Measurements from ENCODE around the gene MRM1.
"Not testable (repeated sequence)": the region's sequence is repeated elsewhere in the genome, so short reads cannot be mapped to it uniquely, and the experiment has no call there.

MRM1 gene

GRCh38 chr17:36600936-36601302, 464 bp upstream of the MRM1 start:
- peak in 1 of 3 donors; percentile 20 for DNase-seq (ENCODE audit: low read depth in 3 of 3)

- DNase-seq (ENCODE audit: low read depth in 3 of 3): peak in 1 of 3 donors; percentile 13
Measured at GRCh38 chr17:36602030-36602748, 806 bp downstream of the MRM1 start.

GRCh38 chr17:36602924-36603384, 1.6 kb downstream of the MRM1 start:
- peak; percentile 40 to 67 (median 51) for DNase-seq (ENCODE audit: low read depth in 3 of 3)

- DNase-seq (ENCODE audit: low read depth in 3 of 3): not testable (repeated sequence)
Measured at GRCh38 chr17:36605028-36605427, 3.6 kb downstream of the MRM1 start.

- DNase-seq (ENCODE audit: low read depth in 3 of 3): no peak
Measured at GRCh38 chr17:36608280-36608679, 6.9 kb downstream of the MRM1 start.

GRCh38 chr17:36608794-36609497, 7.6 kb downstream of the MRM1 start:
- no peak for DNase-seq (ENCODE audit: low read depth in 3 of 3)

- DNase-seq (ENCODE audit: low read depth in 3 of 3): no peak
Measured at GRCh38 chr17:36609498-36609862, 8.1 kb downstream of the MRM1 start.

GRCh38 chr17:36610474-36610873, 9.1 kb downstream of the MRM1 start:
- DNase-seq (ENCODE audit: low read depth in 3 of 3): no peak

GRCh38 chr17:36611345-36612072, 10.1 kb downstream of the MRM1 start:
- no peak for DNase-seq (ENCODE audit: low read depth in 3 of 3)

GRCh38 chr17:36612323-36612722, 10.9 kb downstream of the MRM1 start:
- DNase-seq (ENCODE audit: low read depth in 3 of 3): no peak

GRCh38 chr17:36613155-36613554, 11.8 kb downstream of the MRM1 start:
- DNase-seq (ENCODE audit: low read depth in 3 of 3): no peak

GRCh38 chr17:36614081-36614480, 12.7 kb downstream of the MRM1 start:
- no peak for DNase-seq (ENCODE audit: low read depth in 3 of 3)

- no peak for DNase-seq (ENCODE audit: low read depth in 3 of 3)
Measured at GRCh38 chr17:36614933-36615332, 13.6 kb downstream of the MRM1 start.

GRCh38 chr17:36616061-36617029, 15.0 kb downstream of the MRM1 start:
- no peak for DNase-seq (ENCODE audit: low read depth in 3 of 3)

- no peak for DNase-seq (ENCODE audit: low read depth in 3 of 3)
Measured at GRCh38 chr17:36617773-36618172, 16.4 kb downstream of the MRM1 start.

- no peak for DNase-seq (ENCODE audit: low read depth in 3 of 3)
Measured at GRCh38 chr17:36623281-36623680, 21.9 kb downstream of the MRM1 start.

- no peak for DNase-seq (ENCODE audit: low read depth in 3 of 3)
Measured at GRCh38 chr17:36625188-36625587, 23.8 kb downstream of the MRM1 start.

GRCh38 chr17:36627101-36627500, 25.7 kb downstream of the MRM1 start:
- DNase-seq (ENCODE audit: low read depth in 3 of 3): no peak

- DNase-seq (ENCODE audit: low read depth in 3 of 3): no peak
Measured at GRCh38 chr17:36628576-36628975, 27.2 kb downstream of the MRM1 start.

- DNase-seq (ENCODE audit: low read depth in 3 of 3): peak; percentile 51 to 73 (median 65)
Measured at GRCh38 chr17:36629252-36629847, 28.0 kb downstream of the MRM1 start.

GRCh38 chr17:36629970-36630502, 28.7 kb downstream of the MRM1 start:
- no peak for DNase-seq (ENCODE audit: low read depth in 3 of 3)

Measured in stimulated activated CD4-positive, alpha-beta T cell treated with anti-CD3 and anti-CD28 coated beads, TNF-alpha, amount 100 ng/mL, for 48 hours (primary cell).